ENCODE data around the gene PTPN14.
A peak's percentile ranks its signal among the peaks of the same experiment; 100 is the strongest.

The PTPN14 gene

DNA sequence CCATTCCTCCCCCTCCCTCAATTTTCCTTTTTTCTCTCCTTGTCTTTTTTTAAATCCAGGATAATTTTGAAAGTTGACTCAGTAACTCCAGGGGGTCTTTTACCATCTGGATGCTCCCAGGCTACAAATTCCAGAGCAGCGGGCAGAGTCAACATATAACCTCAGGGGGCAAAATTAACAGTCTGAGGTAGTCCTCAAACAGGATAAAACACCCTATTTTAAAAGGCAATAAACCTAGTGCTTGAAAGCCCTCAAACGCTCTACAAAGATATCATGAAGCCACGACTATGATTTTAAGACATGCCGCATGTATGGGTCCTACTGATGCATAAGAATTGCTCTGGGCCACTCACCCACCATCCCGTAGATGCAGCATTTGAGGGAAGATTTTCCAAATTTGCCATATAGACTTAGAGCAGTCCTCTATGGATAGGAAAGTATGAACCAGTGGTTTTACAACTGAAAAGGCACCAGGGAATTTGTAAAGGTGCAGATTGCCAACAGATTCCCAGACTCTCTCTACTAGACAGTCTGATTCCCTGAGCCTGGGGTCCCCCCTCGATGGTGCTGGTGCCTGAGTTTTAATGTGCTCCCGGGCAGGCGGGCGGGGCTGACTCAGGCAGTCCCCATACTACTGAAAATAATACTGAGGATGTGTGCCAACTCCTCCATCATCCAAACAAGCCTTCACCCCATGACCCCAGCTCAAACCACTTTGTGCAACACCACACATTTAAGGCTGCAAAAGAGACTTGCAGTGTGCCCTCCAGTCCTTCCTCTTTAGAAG is 37.2 kb downstream of the PTPN14 start (continued):
- TF ChIP-seq GFI1B (tag by site-specific recombination; IDR thresholded peaks at IDR 0.05) (peak; percentile 68; the same call in 1 of the 2 replicates), ZNF514 (tag by site-specific recombination; IDR thresholded peaks at IDR 0.05) (no peak), GLI2 (tag by site-specific recombination; IDR thresholded peaks at IDR 0.05; ENCODE audit: borderline replicate concordance, low read depth) (peak; percentile 77; the same call in 1 of the 2 replicates), ZNF416 (tag by site-specific recombination; IDR thresholded peaks at IDR 0.05) (no peak), ZNF560 (tag by site-specific recombination; IDR thresholded peaks at IDR 0.05; ENCODE audit: borderline replicate concordance) (no peak), ZNF223 (tag by site-specific recombination; IDR thresholded peaks at IDR 0.05) (no peak), ZNF473 (tag by site-specific recombination; IDR thresholded peaks at IDR 0.05) (no peak), KLF8 (tag by site-specific recombination; IDR thresholded peaks at IDR 0.05) (no peak), ZNF138 (tag by site-specific recombination; IDR thresholded peaks at IDR 0.05; ENCODE audit: borderline replicate concordance) (no peak), SCRT2 (tag by site-specific recombination; IDR thresholded peaks at IDR 0.05) (no peak), ZNF585B (tag by site-specific recombination; IDR thresholded peaks at IDR 0.05) (no peak), ZNF600 (tag by site-specific recombination; IDR thresholded peaks at IDR 0.05) (peak; percentile 22; the same call in 1 of the 2 replicates), BCL11B (tag by site-specific recombination; IDR thresholded peaks at IDR 0.05; ENCODE audit: low read depth) (0 out of 2 replicates have a peak, but pooled peaks have one; percentile 25), ZNF610 (tag by site-specific recombination; IDR thresholded peaks at IDR 0.05; ENCODE audit: borderline replicate concordance) (no peak; the same call in 1 of the 2 replicates), KLF7 (tag by site-specific recombination; IDR thresholded peaks at IDR 0.05; ENCODE audit: borderline replicate concordance) (peak; percentile 43; the same call in 1 of the 2 replicates), ZNF341 (tag by site-specific recombination; IDR thresholded peaks at IDR 0.05; ENCODE audit: low read depth) (no peak)
- TF ChIP-seq, protein P1, sequence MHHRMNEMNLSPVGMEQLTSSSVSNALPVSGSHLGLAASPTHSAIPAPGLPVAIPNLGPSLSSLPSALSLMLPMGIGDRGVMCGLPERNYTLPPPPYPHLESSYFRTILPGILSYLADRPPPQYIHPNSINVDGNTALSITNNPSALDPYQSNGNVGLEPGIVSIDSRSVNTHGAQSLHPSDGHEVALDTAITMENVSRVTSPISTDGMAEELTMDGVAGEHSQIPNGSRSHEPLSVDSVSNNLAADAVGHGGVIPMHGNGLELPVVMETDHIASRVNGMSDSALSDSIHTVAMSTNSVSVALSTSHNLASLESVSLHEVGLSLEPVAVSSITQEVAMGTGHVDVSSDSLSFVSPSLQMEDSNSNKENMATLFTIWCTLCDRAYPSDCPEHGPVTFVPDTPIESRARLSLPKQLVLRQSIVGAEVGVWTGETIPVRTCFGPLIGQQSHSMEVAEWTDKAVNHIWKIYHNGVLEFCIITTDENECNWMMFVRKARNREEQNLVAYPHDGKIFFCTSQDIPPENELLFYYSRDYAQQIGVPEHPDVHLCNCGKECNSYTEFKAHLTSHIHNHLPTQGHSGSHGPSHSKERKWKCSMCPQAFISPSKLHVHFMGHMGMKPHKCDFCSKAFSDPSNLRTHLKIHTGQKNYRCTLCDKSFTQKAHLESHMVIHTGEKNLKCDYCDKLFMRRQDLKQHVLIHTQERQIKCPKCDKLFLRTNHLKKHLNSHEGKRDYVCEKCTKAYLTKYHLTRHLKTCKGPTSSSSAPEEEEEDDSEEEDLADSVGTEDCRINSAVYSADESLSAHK (tag by site-specific recombination; IDR thresholded peaks at IDR 0.05), result peak; percentile 78
- TF ChIP-seq, protein P2, sequence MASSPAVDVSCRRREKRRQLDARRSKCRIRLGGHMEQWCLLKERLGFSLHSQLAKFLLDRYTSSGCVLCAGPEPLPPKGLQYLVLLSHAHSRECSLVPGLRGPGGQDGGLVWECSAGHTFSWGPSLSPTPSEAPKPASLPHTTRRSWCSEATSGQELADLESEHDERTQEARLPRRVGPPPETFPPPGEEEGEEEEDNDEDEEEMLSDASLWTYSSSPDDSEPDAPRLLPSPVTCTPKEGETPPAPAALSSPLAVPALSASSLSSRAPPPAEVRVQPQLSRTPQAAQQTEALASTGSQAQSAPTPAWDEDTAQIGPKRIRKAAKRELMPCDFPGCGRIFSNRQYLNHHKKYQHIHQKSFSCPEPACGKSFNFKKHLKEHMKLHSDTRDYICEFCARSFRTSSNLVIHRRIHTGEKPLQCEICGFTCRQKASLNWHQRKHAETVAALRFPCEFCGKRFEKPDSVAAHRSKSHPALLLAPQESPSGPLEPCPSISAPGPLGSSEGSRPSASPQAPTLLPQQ (tag by site-specific recombination; IDR thresholded peaks at IDR 0.05), result peak; percentile 84
- TF ChIP-seq, protein P3, sequence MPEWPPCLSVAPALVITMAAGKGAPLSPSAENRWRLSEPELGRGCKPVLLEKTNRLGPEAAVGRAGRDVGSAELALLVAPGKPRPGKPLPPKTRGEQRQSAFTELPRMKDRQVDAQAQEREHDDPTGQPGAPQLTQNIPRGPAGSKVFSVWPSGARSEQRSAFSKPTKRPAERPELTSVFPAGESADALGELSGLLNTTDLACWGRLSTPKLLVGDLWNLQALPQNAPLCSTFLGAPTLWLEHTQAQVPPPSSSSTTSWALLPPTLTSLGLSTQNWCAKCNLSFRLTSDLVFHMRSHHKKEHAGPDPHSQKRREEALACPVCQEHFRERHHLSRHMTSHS (tag by site-specific recombination; IDR thresholded peaks at IDR 0.05), result peak; percentile 64; the same call in 1 of the 2 replicates
- TF ChIP-seq, protein P4, sequence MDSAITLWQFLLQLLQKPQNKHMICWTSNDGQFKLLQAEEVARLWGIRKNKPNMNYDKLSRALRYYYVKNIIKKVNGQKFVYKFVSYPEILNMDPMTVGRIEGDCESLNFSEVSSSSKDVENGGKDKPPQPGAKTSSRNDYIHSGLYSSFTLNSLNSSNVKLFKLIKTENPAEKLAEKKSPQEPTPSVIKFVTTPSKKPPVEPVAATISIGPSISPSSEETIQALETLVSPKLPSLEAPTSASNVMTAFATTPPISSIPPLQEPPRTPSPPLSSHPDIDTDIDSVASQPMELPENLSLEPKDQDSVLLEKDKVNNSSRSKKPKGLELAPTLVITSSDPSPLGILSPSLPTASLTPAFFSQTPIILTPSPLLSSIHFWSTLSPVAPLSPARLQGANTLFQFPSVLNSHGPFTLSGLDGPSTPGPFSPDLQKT (IDR thresholded peaks at IDR 0.05; ENCODE audit: borderline replicate concordance, low read depth, low read length), result no peak
- TF ChIP-seq, protein P5, sequence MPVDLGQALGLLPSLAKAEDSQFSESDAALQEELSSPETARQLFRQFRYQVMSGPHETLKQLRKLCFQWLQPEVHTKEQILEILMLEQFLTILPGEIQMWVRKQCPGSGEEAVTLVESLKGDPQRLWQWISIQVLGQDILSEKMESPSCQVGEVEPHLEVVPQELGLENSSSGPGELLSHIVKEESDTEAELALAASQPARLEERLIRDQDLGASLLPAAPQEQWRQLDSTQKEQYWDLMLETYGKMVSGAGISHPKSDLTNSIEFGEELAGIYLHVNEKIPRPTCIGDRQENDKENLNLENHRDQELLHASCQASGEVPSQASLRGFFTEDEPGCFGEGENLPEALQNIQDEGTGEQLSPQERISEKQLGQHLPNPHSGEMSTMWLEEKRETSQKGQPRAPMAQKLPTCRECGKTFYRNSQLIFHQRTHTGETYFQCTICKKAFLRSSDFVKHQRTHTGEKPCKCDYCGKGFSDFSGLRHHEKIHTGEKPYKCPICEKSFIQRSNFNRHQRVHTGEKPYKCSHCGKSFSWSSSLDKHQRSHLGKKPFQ (tag by site-specific recombination; IDR thresholded peaks at IDR 0.05), result peak; percentile 82
- TF ChIP-seq, protein P6, sequence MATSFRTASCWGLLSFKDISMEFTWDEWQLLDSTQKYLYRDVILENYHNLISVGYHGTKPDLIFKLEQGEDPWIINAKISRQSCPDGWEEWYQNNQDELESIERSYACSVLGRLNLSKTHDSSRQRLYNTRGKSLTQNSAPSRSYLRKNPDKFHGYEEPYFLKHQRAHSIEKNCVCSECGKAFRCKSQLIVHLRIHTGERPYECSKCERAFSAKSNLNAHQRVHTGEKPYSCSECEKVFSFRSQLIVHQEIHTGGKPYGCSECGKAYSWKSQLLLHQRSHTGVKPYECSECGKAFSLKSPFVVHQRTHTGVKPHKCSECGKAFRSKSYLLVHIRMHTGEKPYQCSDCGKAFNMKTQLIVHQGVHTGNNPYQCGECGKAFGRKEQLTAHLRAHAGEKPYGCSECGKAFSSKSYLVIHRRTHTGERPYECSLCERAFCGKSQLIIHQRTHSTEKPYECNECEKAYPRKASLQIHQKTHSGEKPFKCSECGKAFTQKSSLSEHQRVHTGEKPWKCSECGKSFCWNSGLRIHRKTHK (tag by site-specific recombination; IDR thresholded peaks at IDR 0.05), result no peak
- TF ChIP-seq, protein P7, sequence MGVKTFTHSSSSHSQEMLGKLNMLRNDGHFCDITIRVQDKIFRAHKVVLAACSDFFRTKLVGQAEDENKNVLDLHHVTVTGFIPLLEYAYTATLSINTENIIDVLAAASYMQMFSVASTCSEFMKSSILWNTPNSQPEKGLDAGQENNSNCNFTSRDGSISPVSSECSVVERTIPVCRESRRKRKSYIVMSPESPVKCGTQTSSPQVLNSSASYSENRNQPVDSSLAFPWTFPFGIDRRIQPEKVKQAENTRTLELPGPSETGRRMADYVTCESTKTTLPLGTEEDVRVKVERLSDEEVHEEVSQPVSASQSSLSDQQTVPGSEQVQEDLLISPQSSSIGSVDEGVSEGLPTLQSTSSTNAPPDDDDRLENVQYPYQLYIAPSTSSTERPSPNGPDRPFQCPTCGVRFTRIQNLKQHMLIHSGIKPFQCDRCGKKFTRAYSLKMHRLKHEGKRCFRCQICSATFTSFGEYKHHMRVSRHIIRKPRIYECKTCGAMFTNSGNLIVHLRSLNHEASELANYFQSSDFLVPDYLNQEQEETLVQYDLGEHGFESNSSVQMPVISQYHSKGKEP (tag by site-specific recombination; IDR thresholded peaks at IDR 0.05), result peak; percentile 75
- TF ChIP-seq, protein P8, sequence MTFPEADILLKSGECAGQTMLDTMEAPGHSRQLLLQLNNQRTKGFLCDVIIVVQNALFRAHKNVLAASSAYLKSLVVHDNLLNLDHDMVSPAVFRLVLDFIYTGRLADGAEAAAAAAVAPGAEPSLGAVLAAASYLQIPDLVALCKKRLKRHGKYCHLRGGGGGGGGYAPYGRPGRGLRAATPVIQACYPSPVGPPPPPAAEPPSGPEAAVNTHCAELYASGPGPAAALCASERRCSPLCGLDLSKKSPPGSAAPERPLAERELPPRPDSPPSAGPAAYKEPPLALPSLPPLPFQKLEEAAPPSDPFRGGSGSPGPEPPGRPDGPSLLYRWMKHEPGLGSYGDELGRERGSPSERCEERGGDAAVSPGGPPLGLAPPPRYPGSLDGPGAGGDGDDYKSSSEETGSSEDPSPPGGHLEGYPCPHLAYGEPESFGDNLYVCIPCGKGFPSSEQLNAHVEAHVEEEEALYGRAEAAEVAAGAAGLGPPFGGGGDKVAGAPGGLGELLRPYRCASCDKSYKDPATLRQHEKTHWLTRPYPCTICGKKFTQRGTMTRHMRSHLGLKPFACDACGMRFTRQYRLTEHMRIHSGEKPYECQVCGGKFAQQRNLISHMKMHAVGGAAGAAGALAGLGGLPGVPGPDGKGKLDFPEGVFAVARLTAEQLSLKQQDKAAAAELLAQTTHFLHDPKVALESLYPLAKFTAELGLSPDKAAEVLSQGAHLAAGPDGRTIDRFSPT (tag by site-specific recombination; IDR thresholded peaks at IDR 0.05), result no peak

Data from HEK293 (cell line).